Measurements from ENCODE around the gene FBXL15.

FBXL15 gene

GRCh38 chr10:102422545-102423129, 2.0 kb downstream of the FBXL15 start:
- peak overlapping the region; percentile 92 for H3K4me3 ChIP-seq (ENCODE audit: low read depth, low read length)
- peak; percentile 99 for TF ChIP-seq CTCF (IDR thresholded peaks at IDR 0.05; ENCODE audit: control insufficient read depth, extremely low read depth, insufficient read depth)
- peak; percentile 67 for DNase-seq (ENCODE audit: low read depth)

GRCh38 chr10:102423372-102423968, 2.8 kb downstream of the FBXL15 start:
- no peak for DNase-seq (ENCODE audit: low read depth)
- H3K4me3 ChIP-seq (ENCODE audit: low read depth, low read length), result no peak overlapping the region
- TF ChIP-seq CTCF (IDR thresholded peaks at IDR 0.05; ENCODE audit: control insufficient read depth, extremely low read depth, insufficient read depth), result no peak

- no peak overlapping the region for H3K4me3 ChIP-seq (ENCODE audit: low read depth, low read length)
- no peak for TF ChIP-seq CTCF (IDR thresholded peaks at IDR 0.05; ENCODE audit: control insufficient read depth, extremely low read depth, insufficient read depth)
- DNase-seq (ENCODE audit: low read depth), result no peak
These were observed 3.5 kb downstream of the FBXL15 start for GRCh38 chr10:102424145-102424544.

GRCh38 chr10:102424916-102425315, 4.3 kb downstream of the FBXL15 start:
- DNase-seq (ENCODE audit: low read depth), result no peak
- no peak overlapping the region for H3K4me3 ChIP-seq (ENCODE audit: low read depth, low read length)
- TF ChIP-seq CTCF (IDR thresholded peaks at IDR 0.05; ENCODE audit: control insufficient read depth, extremely low read depth, insufficient read depth), result no peak

- no peak for TF ChIP-seq CTCF (IDR thresholded peaks at IDR 0.05; ENCODE audit: control insufficient read depth, extremely low read depth, insufficient read depth)
- H3K4me3 ChIP-seq (ENCODE audit: low read depth, low read length), result no peak overlapping the region
- DNase-seq (ENCODE audit: low read depth), result no peak
These were observed 4.8 kb downstream of the FBXL15 start for GRCh38 chr10:102425444-102425843.

- TF ChIP-seq CTCF (IDR thresholded peaks at IDR 0.05; ENCODE audit: control insufficient read depth, extremely low read depth, insufficient read depth), result no peak
- no peak for DNase-seq (ENCODE audit: low read depth)
These were observed 6.2 kb downstream of the FBXL15 start for GRCh38 chr10:102426803-102427287.

GRCh38 chr10:102429468-102429867, 8.8 kb downstream of the FBXL15 start:
- DNase-seq (ENCODE audit: low read depth), result no peak
- TF ChIP-seq CTCF (IDR thresholded peaks at IDR 0.05; ENCODE audit: control insufficient read depth, extremely low read depth, insufficient read depth), result no peak
- H3K4me3 ChIP-seq (ENCODE audit: low read depth, low read length), result no peak overlapping the region

More at GRCh38 chr10:102426803-102427287, 6.2 kb downstream of the FBXL15 start:
- no peak overlapping the region for H3K4me3 ChIP-seq (ENCODE audit: low read depth, low read length)

Measured in LNCaP clone FGC (cell line).